Smooth muscle cell (in vitro differentiated cells): ENCODE results near the gene DPF1. TPM values are rescaled to one million over a fixed set of nuclear protein-coding genes. Genes with fewer than 3 reads are reported as not detected.

ENCODE experiments used
- DNase-seq: peaks from one replicate; lab custom pipeline; 2025; ENCODE audit not compliant: unreplicated experiment; lab: John Stamatoyannopoulos, UW
- H2AFZ ChIP-seq: fragments of 200-600 bp; sonication (generic); 2 replicates; pipeline ENCODE4 v1.6.0; 2016; ENCODE audit warnings: antibody characterized with exemption, low read depth, mild to moderate bottlenecking
- H3F3A ChIP-seq: fragments of 200-600 bp; sonication (generic); 2 replicates; pipeline ENCODE4 v1.6.0; 2017; ENCODE audit warnings: antibody characterized with exemption, low read depth
- H3K27ac ChIP-seq: fragments of 200-600 bp; sonication (generic); 2 replicates; pipeline ENCODE4 v1.5.1; 2016; ENCODE audit warnings: low read depth, mild to moderate bottlenecking
- H3K27me3 ChIP-seq: fragments of 200-600 bp; sonication (generic); 2 replicates; pipeline ENCODE4 v1.6.1; 2016; ENCODE audit warnings: low read depth, mild to moderate bottlenecking
- H3K36me3 ChIP-seq: fragments of 200-600 bp; sonication (generic); 2 replicates; pipeline ENCODE4 v1.5.1; 2016; ENCODE audit warnings: low read depth
- H3K4me1 ChIP-seq: fragments of 200-600 bp; sonication (generic); 2 replicates; pipeline ENCODE4 v1.5.1; 2016; ENCODE audit warnings: low read depth
- H3K4me2 ChIP-seq: fragments of 200-600 bp; sonication (generic); 2 replicates; pipeline ENCODE4 v1.6.0; 2016; ENCODE audit warnings: mild to moderate bottlenecking
- H3K4me3 ChIP-seq: fragments of 200-600 bp; sonication (generic); 2 replicates; pipeline ENCODE4 v1.5.1; 2016; ENCODE audit warnings: mild to moderate bottlenecking
- H3K79me2 ChIP-seq: fragments of 200-600 bp; sonication (generic); 2 replicates; pipeline ENCODE4 v1.6.0; 2016; ENCODE audit warnings: low read depth, mild to moderate bottlenecking
- H3K9ac ChIP-seq: fragments of 200-600 bp; sonication (generic); 2 replicates; pipeline ENCODE4 v1.6.0; 2016; ENCODE audit warnings: low read depth
- H3K9me3 ChIP-seq: fragments of 200-600 bp; sonication (generic); replicated peaks from 2 replicates; pipeline ENCODE4 v1.5.1; 2016; ENCODE audit warnings: low read depth
- H4K20me1 ChIP-seq: fragments of 200-600 bp; sonication (generic); 2 replicates; pipeline ENCODE4 v1.6.0; 2016; ENCODE audit warnings: low read depth
- WGBS: methylation state at CpG from one replicate; pipeline ENCODE4 v1.1.7; 2016; ENCODE audit warnings: low lambda C conversion rate; 5-methylcytosine and 5-hydroxymethylcytosine counted together
- polyA plus RNA-seq: library from polyadenylated mRNA; unstranded; fragments of >200 nt; fragmentation: Nextera tagmentation; extraction: Ambion mirVana; gene quantifications from 2 replicates; pipeline ENCODE4 v1.2.1, GENCODE V29; 2016
- total RNA-seq: library from RNA; depleted of rRNA; stranded (reverse); fragments of >200 nt; gene quantifications from 2 replicates; pipeline ENCODE4 v1.2.3, GENCODE V29; 2014
- TF ChIP-seq, protein P1 (sequence below): fragments of 200-600 bp; sonication (generic); IDR thresholded peaks from 2 replicates; pipeline ENCODE4 v1.5.1; 2017; ENCODE audit warnings: borderline replicate concordance, mild to moderate bottlenecking, antibody characterized with exemption; ENCODE audit not compliant: insufficient read depth, poor library complexity, severe bottlenecking

DPF1 gene
- total and polyA plus RNA-seq, 2 experiments from 2014 or later: 0.27 to 2.4 TPM

DNA sequence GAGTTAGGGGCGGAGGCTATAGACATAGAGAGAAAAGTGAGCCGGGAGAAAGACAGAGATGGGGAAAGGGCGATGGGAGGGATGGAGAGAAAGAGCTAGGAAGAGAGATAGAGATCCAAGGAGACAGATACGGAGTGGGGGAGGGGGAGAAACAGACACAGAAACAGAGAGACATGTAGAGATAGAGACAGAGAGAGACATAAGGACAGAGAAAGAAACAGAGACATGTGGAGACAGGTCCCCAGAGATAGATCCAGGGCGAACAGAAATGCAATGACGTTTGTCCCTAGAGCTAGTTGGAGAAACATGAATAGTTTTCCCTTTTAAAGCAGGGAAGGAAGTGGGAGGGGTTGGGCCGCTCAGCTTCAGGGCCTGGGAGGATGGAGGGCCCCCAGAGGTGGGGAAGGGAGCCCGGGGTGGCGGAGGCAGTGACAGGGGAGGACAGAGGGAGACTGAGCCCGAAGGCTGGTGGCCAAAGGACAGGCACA lies 27.6 kb upstream of the DPF1 start:
- H3K27me3 ChIP-seq: no peaks in the 10 kb centered on the region
- H3K9ac ChIP-seq: peak overlapping the region; percentile 22
- H4K20me1 ChIP-seq: no peaks in the 10 kb centered on the region
- H3K4me2 ChIP-seq: peak overlapping the region; percentile 75
- H2AFZ ChIP-seq: peak overlapping the region; percentile 77
- H3K36me3 ChIP-seq: no peaks in the 10 kb centered on the region
- peaks cover 3% of the 10 kb centered on the region for H3F3A ChIP-seq
- peak overlapping the region; percentile 10 for H3K4me3 ChIP-seq
- H3K4me1 ChIP-seq: peaks cover 27% of the 10 kb centered on the region
- TF ChIP-seq, protein P1, sequence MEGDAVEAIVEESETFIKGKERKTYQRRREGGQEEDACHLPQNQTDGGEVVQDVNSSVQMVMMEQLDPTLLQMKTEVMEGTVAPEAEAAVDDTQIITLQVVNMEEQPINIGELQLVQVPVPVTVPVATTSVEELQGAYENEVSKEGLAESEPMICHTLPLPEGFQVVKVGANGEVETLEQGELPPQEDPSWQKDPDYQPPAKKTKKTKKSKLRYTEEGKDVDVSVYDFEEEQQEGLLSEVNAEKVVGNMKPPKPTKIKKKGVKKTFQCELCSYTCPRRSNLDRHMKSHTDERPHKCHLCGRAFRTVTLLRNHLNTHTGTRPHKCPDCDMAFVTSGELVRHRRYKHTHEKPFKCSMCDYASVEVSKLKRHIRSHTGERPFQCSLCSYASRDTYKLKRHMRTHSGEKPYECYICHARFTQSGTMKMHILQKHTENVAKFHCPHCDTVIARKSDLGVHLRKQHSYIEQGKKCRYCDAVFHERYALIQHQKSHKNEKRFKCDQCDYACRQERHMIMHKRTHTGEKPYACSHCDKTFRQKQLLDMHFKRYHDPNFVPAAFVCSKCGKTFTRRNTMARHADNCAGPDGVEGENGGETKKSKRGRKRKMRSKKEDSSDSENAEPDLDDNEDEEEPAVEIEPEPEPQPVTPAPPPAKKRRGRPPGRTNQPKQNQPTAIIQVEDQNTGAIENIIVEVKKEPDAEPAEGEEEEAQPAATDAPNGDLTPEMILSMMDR: no peak
- WGBS: 25% methylated on average over 9 of the region's 10 CpGs
- no peaks in the 10 kb centered on the region for H3K9me3 ChIP-seq
- H3K27ac ChIP-seq: peak overlapping the region; percentile 31
- no peaks in the 10 kb centered on the region for H3K79me2 ChIP-seq
- DNase-seq: no peak

DNA sequence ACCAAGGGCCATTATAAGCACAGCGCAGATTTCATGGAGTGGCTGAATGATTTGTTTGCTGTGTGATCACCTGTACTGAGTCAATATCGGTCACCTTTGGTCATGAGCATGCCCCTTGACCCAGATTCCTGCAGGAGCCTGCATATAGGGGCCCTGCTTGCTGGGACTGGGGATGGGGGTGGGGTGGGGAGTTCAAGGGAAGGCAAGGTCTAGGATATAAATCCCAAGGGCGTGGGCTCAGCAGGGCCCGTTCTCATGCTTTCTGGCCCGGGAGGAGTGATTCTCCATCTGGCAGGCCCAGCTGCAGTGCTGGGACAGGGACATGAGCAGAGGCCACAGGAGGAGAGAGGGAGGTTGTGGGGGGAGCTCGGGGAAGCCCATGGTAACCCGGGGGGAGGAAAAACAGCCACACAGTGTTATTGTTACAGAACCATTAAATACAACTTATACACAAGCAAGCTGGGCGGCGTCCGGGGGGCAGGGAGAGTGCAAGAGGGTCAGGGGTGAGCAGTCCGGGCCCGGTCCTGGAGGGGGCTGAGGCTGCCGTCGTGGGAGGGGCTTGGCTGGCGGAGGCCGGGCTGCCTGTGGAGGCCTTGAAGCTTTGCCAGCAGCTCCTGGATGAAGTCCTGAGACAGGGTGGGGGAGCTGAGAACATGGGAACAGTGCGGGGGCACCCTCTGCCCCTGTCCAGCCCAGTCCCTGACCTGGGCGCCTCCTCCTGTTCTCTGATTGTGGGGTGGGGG lies 27.0 kb upstream of the DPF1 start:
- Histone ChIP-seq H3K36me3 (no peaks in the 10 kb centered on the region), H3K79me2 (no peaks in the 10 kb centered on the region), H3K4me2 (peak overlapping the region; percentile 75), H3K27me3 (no peaks in the 10 kb centered on the region), H3K4me3 (peak overlapping the region; percentile 10), H4K20me1 (no peaks in the 10 kb centered on the region), H2AFZ (peak overlapping the region; percentile 77), H3F3A (peaks cover 3% of the 10 kb centered on the region), H3K27ac (peak overlapping the region; percentile 31), H3K9ac (peak overlapping the region; percentile 22), H3K9me3 (no peaks in the 10 kb centered on the region), H3K4me1 (peaks cover 27% of the 10 kb centered on the region)
- no peak for DNase-seq
- 49% methylated on average over 18 of the region's 18 CpGs for WGBS
- TF ChIP-seq, protein P1: no peak

DNA sequence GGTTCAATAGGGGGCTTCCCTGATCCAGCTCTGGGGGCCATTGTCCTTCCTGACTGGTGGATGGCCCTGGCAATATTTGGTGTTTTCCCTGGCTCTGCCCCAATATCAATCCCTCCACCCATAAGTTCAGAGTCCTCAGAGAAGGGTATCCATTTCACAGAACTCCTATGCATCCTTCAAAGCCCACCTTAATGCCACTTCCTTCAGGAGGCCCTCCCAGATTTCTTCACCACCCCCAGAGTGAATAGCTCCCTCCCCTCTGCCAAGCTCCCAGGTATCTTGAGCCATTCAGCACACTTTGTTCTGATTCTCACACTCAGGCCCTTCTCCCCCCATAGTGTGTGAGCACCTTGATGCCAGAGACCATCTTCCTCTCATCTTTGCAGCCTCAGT lies 26.4 kb upstream of the DPF1 start:
- H3K4me2 ChIP-seq: no peak overlapping the region
- no peak overlapping the region for H3K27ac ChIP-seq
- peaks cover 27% of the 10 kb centered on the region for H3K4me1 ChIP-seq
- no peaks in the 10 kb centered on the region for H4K20me1 ChIP-seq
- peaks cover 3% of the 10 kb centered on the region for H3F3A ChIP-seq
- H3K79me2 ChIP-seq: no peaks in the 10 kb centered on the region
- H3K4me3 ChIP-seq: no peak overlapping the region
- no peak overlapping the region for H2AFZ ChIP-seq
- H3K9me3 ChIP-seq: no peaks in the 10 kb centered on the region
- H3K9ac ChIP-seq: no peak overlapping the region
- no peak for DNase-seq
- TF ChIP-seq, protein P1: no peak
- H3K36me3 ChIP-seq: no peaks in the 10 kb centered on the region
- H3K27me3 ChIP-seq: no peaks in the 10 kb centered on the region

DNA sequence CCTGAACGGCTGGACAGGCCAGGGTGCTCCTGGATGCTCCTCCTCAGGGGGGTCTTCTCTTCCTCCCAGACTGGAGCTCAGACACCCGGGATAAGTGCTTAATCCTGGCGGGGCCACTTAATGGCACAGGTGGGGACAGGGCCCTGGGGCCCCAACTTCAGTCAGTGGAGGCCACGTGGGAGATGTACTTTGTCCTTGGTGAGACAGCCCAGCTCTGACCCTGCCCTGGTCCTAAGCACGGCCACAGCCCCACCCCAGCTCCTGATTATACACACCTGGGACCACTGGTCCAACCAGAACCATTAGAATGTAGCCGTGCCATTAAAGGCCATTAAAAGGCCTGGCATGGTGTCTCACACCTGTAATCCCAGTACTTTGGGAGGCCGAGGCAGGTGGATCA lies 24.4 kb upstream of the DPF1 start:
- peaks cover 3% of the 10 kb centered on the region for H3F3A ChIP-seq
- H3K9me3 ChIP-seq: no peaks in the 10 kb centered on the region
- H3K36me3 ChIP-seq: no peaks in the 10 kb centered on the region
- H3K4me3 ChIP-seq: no peak overlapping the region
- no peak overlapping the region for H3K27ac ChIP-seq
- TF ChIP-seq, protein P1: no peak
- WGBS: 91% methylated on average over 7 of the region's 7 CpGs
- peaks cover 22% of the 10 kb centered on the region for H3K4me1 ChIP-seq
- no peak overlapping the region for H3K4me2 ChIP-seq
- H3K27me3 ChIP-seq: no peaks in the 10 kb centered on the region
- DNase-seq: no peak
- H4K20me1 ChIP-seq: no peaks in the 10 kb centered on the region
- H3K79me2 ChIP-seq: no peaks in the 10 kb centered on the region
- no peak overlapping the region for H3K9ac ChIP-seq
- no peak overlapping the region for H2AFZ ChIP-seq
